GOT3 (cell line): ENCODE measurements around the gene CBX4.

Experiments
- DNase-seq: peaks from one replicate; lab custom pipeline; 2025; ENCODE audit warnings: mixed read lengths; lab: John Stamatoyannopoulos, UW

The CBX4 gene

GRCh38 chr17:79785900-79786810 is 53.1 kb downstream of the CBX4 start:
- no peak for DNase-seq

DNA sequence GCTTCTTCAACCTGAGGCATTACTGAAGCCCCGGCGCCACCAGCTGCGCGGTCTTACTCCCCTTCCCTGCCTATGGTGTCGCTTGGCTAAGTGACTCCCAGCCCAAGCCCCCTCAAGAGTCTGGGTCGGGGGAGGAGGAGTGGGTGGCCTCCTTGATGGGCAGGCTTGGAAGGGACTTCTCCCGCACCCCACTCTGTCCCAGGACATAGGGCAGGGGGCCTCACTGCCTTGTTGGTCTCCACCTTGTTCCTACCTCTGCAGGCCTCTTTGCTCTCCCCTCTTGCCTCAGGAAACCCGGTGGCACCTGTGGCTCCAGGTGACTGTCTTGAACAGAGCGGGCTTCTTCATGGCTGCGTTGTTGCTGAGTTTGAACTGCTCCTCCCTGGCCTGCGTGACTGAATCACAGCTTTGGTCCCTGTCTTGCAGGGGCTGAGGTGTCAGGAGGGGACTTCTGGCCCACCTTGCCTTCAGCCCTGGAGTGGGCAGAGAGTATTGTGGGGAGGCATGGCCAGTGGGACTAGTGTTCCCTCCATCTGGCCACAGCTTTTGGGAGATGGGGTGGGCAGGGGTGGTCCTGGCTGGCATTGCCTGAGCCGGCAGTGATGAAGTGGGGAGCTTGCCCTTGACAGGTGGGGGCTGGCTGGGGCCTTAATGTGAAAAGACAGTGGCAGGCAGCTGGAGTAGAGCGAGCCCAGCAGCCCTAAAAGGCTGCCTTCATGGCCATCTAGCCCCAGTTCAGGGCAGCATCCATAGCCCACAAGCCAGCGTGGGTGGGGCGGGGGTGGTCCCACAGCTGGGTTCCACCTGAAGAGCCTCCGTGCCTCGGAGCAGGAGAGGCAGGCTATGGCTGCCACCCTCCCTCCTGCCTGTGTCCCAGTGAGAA is 54.0 kb downstream of the CBX4 start:
- DNase-seq = no peak

DNA sequence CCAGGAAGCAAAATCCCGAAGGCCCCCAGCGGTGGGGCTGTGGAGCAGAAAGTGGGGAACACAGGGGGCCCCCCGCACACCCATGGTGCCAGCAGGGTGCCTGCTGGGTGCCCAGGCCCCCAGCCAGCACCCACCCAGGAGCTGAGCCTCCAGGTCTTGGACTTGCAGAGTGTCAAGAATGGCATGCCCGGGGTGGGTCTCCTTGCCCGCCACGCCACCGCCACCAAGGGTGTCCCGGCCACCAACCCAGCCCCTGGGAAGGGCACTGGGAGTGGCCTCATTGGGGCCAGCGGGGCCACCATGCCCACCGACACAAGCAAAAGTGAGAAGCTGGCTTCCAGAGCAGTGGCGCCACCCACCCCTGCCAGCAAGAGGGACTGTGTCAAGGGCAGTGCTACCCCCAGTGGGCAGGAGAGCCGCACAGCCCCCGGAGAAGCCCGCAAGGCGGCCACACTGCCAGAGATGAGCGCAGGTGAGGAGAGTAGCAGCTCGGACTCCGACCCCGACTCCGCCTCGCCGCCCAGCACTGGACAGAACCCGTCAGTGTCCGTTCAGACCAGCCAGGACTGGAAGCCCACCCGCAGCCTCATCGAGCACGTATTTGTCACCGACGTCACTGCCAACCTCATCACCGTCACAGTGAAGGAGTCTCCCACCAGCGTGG is 54.8 kb downstream of the CBX4 start:
- DNase-seq = no peak

GRCh38 chr17:79783891-79784290 is 55.3 kb downstream of the CBX4 start:
- DNase-seq = no peak
